CD4-positive, alpha-beta T cell treated with Interleukin-4 for 4 hours (primary cell): Measurements from ENCODE around the gene RHOD.

ENCODE experiments used
- DNase-seq: peaks from one replicate; pipeline ENCODE4 v3.0.0-alpha.2; 2020

The RHOD gene

GRCh38 chr11:67056267-67057204 lies at the start of gene RHOD:
RHOD (plus strand) TSS chr11:67056847; CDS start chr11:67056903, 56 bp downstream.
- DNase-seq: no peak

GRCh38 chr11:67007126-67007525 lies 49.5 kb upstream of the RHOD start:
- DNase-seq: no peak

GRCh38 chr11:67010296-67010905 lies 46.2 kb upstream of the RHOD start:
- DNase-seq: no peak

- no peak for DNase-seq
Observed at GRCh38 chr11:67013511-67014045, 43.1 kb upstream of the RHOD start.

GRCh38 chr11:67014343-67014742 lies 42.3 kb upstream of the RHOD start:
- DNase-seq: no peak

- no peak for DNase-seq
Observed at GRCh38 chr11:67015048-67015447, 41.6 kb upstream of the RHOD start.

GRCh38 chr11:67016550-67016949 lies 40.1 kb upstream of the RHOD start:
- no peak for DNase-seq

GRCh38 chr11:67020949-67021348 lies 35.7 kb upstream of the RHOD start:
- no peak for DNase-seq

- no peak for DNase-seq
Observed at GRCh38 chr11:67022341-67022933, 34.2 kb upstream of the RHOD start.

GRCh38 chr11:67022961-67023956 lies 33.4 kb upstream of the RHOD start, which contains the start of gene SYT12:
SYT12 (plus strand) TSS chr11:67023134; CDS start chr11:67030145, 7,011 bp downstream.
- no peak for DNase-seq

GRCh38 chr11:67023957-67024353 lies 32.7 kb upstream of the RHOD start:
- no peak for DNase-seq

- peak; percentile 51 for DNase-seq
Observed at GRCh38 chr11:67024410-67024809, 32.2 kb upstream of the RHOD start.

GRCh38 chr11:67024966-67025365 lies 31.7 kb upstream of the RHOD start:
- no peak for DNase-seq

GRCh38 chr11:67025750-67026149 lies 30.9 kb upstream of the RHOD start:
- no peak for DNase-seq

GRCh38 chr11:67026941-67027340 lies 29.7 kb upstream of the RHOD start:
- DNase-seq: no peak

GRCh38 chr11:67027483-67027930 lies 29.1 kb upstream of the RHOD start:
- no peak for DNase-seq

- DNase-seq: no peak
Observed at GRCh38 chr11:67027943-67028542, 28.6 kb upstream of the RHOD start.

GRCh38 chr11:67029146-67029545 lies 27.5 kb upstream of the RHOD start:
- no peak for DNase-seq

- no peak for DNase-seq
Observed at GRCh38 chr11:67030976-67031375, 25.7 kb upstream of the RHOD start.

GRCh38 chr11:67031791-67032561 lies 24.7 kb upstream of the RHOD start:
- no peak for DNase-seq
